SK-N-SH (cell line): ENCODE data around the gene PUSL1. TPM values are rescaled to one million over a fixed set of nuclear protein-coding genes. Genes with fewer than 3 reads are reported as not detected.

ENCODE experiments used
- CTCF ChIA-PET: fragments of 300-600, 350-600 bp; formaldehyde crosslinking; extraction: SDS; loops from one replicate; lab custom pipeline; 2021; lab: Yijun Ruan, JAX
- POLR2A ChIA-PET: fragments of 350-600 bp; sonication (Branson Sonifier 250); formaldehyde crosslinking; extraction: SDS; loops from one replicate; lab custom pipeline; 2020; ENCODE audit warnings: antibody characterized with exemption, inconsistent platforms; lab: Yijun Ruan, JAX
- DNase-seq: peaks from one replicate; pipeline ENCODE4 v3.0.0; 2012
- H2AFZ ChIP-seq: fragments of 200-600 bp; sonication (generic); 2 replicates; pipeline ENCODE4 v1.8.1; 2016; ENCODE audit warnings: antibody characterized with exemption, mild to moderate bottlenecking, low read depth
- H3F3A ChIP-seq: fragments of 200-600 bp; sonication (generic); replicated peaks from 2 replicates; pipeline ENCODE3; 2016; ENCODE audit warnings: antibody characterized with exemption, mild to moderate bottlenecking; ENCODE audit not compliant: insufficient read depth
- H3K27ac ChIP-seq, 2 experiments: fragments of 200-500 bp in 1 of 2; fragments of 200-600 bp in 1 of 2; sonication (Bioruptor generic) in 1 of 2; sonication (generic), shearing (Covaris generic) in 1 of 2; 2 replicates each; pipeline versions ENCODE4 v1.5.1 to v1.6.1; 2014 to 2016; ENCODE audit warnings: low read depth in 2 of 2, inconsistent platforms in 1 of 2, low read length in 1 of 2, mild to moderate bottlenecking in 1 of 2, mixed read lengths in 1 of 2
- H3K27me3 ChIP-seq: fragments of 200-600 bp; sonication (generic), shearing (Covaris generic); 2 replicates; pipeline ENCODE4 v1.6.1; 2016; ENCODE audit warnings: mixed run types; ENCODE audit not compliant: insufficient read depth
- H3K36me3 ChIP-seq, 2 experiments: fragments of 200-500 bp in 1 of 2; fragments of 200-600 bp in 1 of 2; sonication (Bioruptor generic) in 1 of 2; sonication (generic) in 1 of 2; replicated peaks in 1 of 2; 2 replicates each; pipeline versions ENCODE3 to v1.5.1; 2014 to 2016; ENCODE audit warnings: low read length in 1 of 2, mild to moderate bottlenecking in 1 of 2; ENCODE audit not compliant: insufficient read depth in 2 of 2, control insufficient read depth in 1 of 2
- H3K4me1 ChIP-seq, 2 experiments: fragments of 200-500 bp in 1 of 2; fragments of 200-600 bp in 1 of 2; sonication (Bioruptor generic) in 1 of 2; sonication (generic), shearing (Covaris generic) in 1 of 2; 2 replicates each; pipeline versions ENCODE4 v1.5.1 to v1.6.1; 2014 to 2016; ENCODE audit warnings: low read depth in 1 of 2, low read length in 1 of 2, mixed run types in 1 of 2; ENCODE audit not compliant: insufficient read depth in 2 of 2, control insufficient read depth in 1 of 2
- H3K4me2 ChIP-seq: fragments of 200-600 bp; sonication (generic), shearing (Covaris generic); 2 replicates; pipeline ENCODE4 v1.6.1; 2017; ENCODE audit warnings: mixed run types
- H3K4me3 ChIP-seq, 2 experiments: fragments of 200-500 bp in 1 of 2; fragments of 200-600 bp in 1 of 2; sonication (Bioruptor generic) in 1 of 2; sonication (generic), shearing (Covaris generic) in 1 of 2; 2 replicates each; pipeline versions ENCODE4 v1.5.1 to v1.8.1; 2014 to 2016; ENCODE audit warnings: low read depth in 2 of 2, inconsistent platforms in 1 of 2, low read length in 1 of 2, mild to moderate bottlenecking in 1 of 2, mixed read lengths in 1 of 2, moderate library complexity in 1 of 2
- H3K79me2 ChIP-seq: fragments of 200-600 bp; sonication (generic); 2 replicates; pipeline ENCODE4 v1.8.1; 2017; ENCODE audit warnings: mild to moderate bottlenecking; ENCODE audit not compliant: insufficient read depth
- H3K9ac ChIP-seq: fragments of 200-600 bp; sonication (generic); 2 replicates; pipeline ENCODE4 v1.6.1; 2017; ENCODE audit warnings: mixed run types
- H3K9me2 ChIP-seq: fragments of 200-600 bp; sonication (generic); 2 replicates; pipeline ENCODE4 v1.6.1; 2017; ENCODE audit warnings: mixed run types
- H3K9me3 ChIP-seq: fragments of 200-600 bp; sonication (generic); 2 replicates; pipeline ENCODE4 v1.6.1; 2017; ENCODE audit warnings: mixed run types, mild to moderate bottlenecking, moderate library complexity
- H4K20me1 ChIP-seq: fragments of 200-600 bp; sonication (generic); 2 replicates; pipeline ENCODE4 v1.6.1; 2017; ENCODE audit warnings: mild to moderate bottlenecking, mixed run types; ENCODE audit not compliant: insufficient read depth
- CHD2 ChIP-seq: fragments of 150-350 bp; IDR thresholded peaks from 2 replicates; pipeline ENCODE4 v1.6.1; 2018; ENCODE audit warnings: low read length; ENCODE audit not compliant: partially characterized antibody
- CTCF ChIP-seq: fragments of 200-600 bp; sonication (generic); IDR thresholded peaks from 2 replicates; pipeline ENCODE4 v1.6.1; 2017; ENCODE audit warnings: antibody characterized with exemption, mild to moderate bottlenecking, moderate library complexity
- EZH2phosphoT487 ChIP-seq: fragments of 200-600 bp; sonication (generic); IDR thresholded peaks from 2 replicates; pipeline ENCODE4 v1.6.1; 2017; ENCODE audit warnings: low read depth, mixed run types, mild to moderate bottlenecking, antibody characterized with exemption, moderate library complexity, borderline replicate concordance
- FOXJ3 ChIP-seq: sonication (generic); formaldehyde crosslinking; IDR thresholded peaks from 2 replicates; pipeline ENCODE4 v1.5.1; 2020; ENCODE audit warnings: mild to moderate bottlenecking, missing genetic modification reagents
- FOXM1 ChIP-seq: IDR thresholded peaks from 2 replicates; pipeline ENCODE4 v1.4.0; 2012; ENCODE audit warnings: low read depth, mild to moderate bottlenecking
- IRF3 ChIP-seq: fragments of 150-350 bp; IDR thresholded peaks from 2 replicates; pipeline ENCODE4 v1.6.1; 2016; ENCODE audit warnings: mild to moderate bottlenecking, low read depth, low read length
- MAX ChIP-seq: IDR thresholded peaks from 2 replicates; pipeline ENCODE4 v1.4.0; 2012; ENCODE audit warnings: low read depth
- NRF1 ChIP-seq: IDR thresholded peaks from 2 replicates; pipeline ENCODE4 v1.6.1; 2012; ENCODE audit warnings: low read depth, mild to moderate bottlenecking, low read length
- POLR2AphosphoS5 ChIP-seq: IDR thresholded peaks from 2 replicates; pipeline ENCODE4 v1.6.1; 2012; ENCODE audit warnings: low read depth, low read length
- RAD21 ChIP-seq: IDR thresholded peaks from 2 replicates; pipeline ENCODE4 v1.6.1; 2012; ENCODE audit warnings: mild to moderate bottlenecking, low read length
- RFX5 ChIP-seq: IDR thresholded peaks from 2 replicates; pipeline ENCODE4 v1.6.1; 2012; ENCODE audit warnings: mild to moderate bottlenecking, improper control_type of control experiment, low read length
- SMC3 ChIP-seq: IDR thresholded peaks from 2 replicates; pipeline ENCODE4 v1.6.1; 2012; ENCODE audit warnings: low read depth, low read length, improper control_type of control experiment
- USF1 ChIP-seq: IDR thresholded peaks from 2 replicates; pipeline ENCODE4 v1.4.0; 2012; ENCODE audit warnings: low read depth, borderline replicate concordance
- YY1 ChIP-seq: IDR thresholded peaks from 2 replicates; pipeline ENCODE4 v1.4.0; 2012; ENCODE audit warnings: low read depth, mild to moderate bottlenecking
- WGBS: methylation state at CpG from one replicate; pipeline ENCODE4 v1.1.6; 2017; ENCODE audit warnings: low lambda C conversion rate; 5-methylcytosine and 5-hydroxymethylcytosine counted together
- polyA plus RNA-seq, 3 experiments: library from polyadenylated mRNA; depleted of rRNA; stranded (reverse); fragments of >200 nt; gene quantifications; 2 replicates each; pipeline ENCODE4 v1.2.3, GENCODE V29; 2012

The PUSL1 gene
- polyA plus RNA-seq, 1 of the 3 experiments (the other 2 are of a cell fraction) = 19.0 TPM

- Histone ChIP-seq H3K9me2 (no peaks in the 10 kb centered on the region), H4K20me1 (peaks cover 50% of the 10 kb centered on the region), H3F3A (no peaks in the 10 kb centered on the region), H3K36me3 (no peaks in the 10 kb centered on the region), H3K4me1 (peaks cover 0 to 19% of the 10 kb centered on the region in 2 experiments; a peak in 1 of 4 replicates), H3K9ac (no peak overlapping the region), H3K27ac (no peak overlapping the region), H3K79me2 (peaks cover 47% of the 10 kb centered on the region), H3K4me3 (no peak overlapping the region), H3K9me3 (no peaks in the 10 kb centered on the region), H3K27me3 (no peaks in the 10 kb centered on the region), H2AFZ (no peak overlapping the region), H3K4me2 (no peak overlapping the region; the same call in 1 of the 2 replicates)
- ChIA-PET CTCF (interaction anchor here (0.7 to 4.8 kb wide), 6 partner anchors 9 to 33 kb away, joined by 3 to 34 read pairs (median 8); no protein-coding TSS in a partner anchor), POLR2A (no interaction called here)
- WGBS = no CpG with 5 or more reads among the region's 16 CpGs
- DNase-seq = no peak
- TF ChIP-seq NRF1 = no peak
- TF ChIP-seq CTCF = no peak
- no peak for TF ChIP-seq IRF3
- TF ChIP-seq MAX = no peak
- no peak for TF ChIP-seq USF1
- TF ChIP-seq RAD21 = no peak
- no peak for TF ChIP-seq SMC3
- TF ChIP-seq RFX5 = no peak
Observed at GRCh38 chr1:1345384-1345783, 37.0 kb downstream of the PUSL1 start.

- H3F3A ChIP-seq = no peaks in the 10 kb centered on the region
- no peak for TF ChIP-seq FOXJ3 (CRISPR knock-in tag)
- no peak for TF ChIP-seq FOXM1
- no peak for TF ChIP-seq YY1
- no peak for TF ChIP-seq CHD2
- TF ChIP-seq POLR2AphosphoS5 = no peak
- no peak for TF ChIP-seq EZH2phosphoT487
- no CpG with 5 or more reads among the region's 12 CpGs for WGBS
- no peak overlapping the region for H3K4me2 ChIP-seq
- H3K9ac ChIP-seq = no peak overlapping the region
- no peaks in the 10 kb centered on the region for H3K9me3 ChIP-seq
- H3K4me1 ChIP-seq = peaks cover 0 to 19% of the 10 kb centered on the region in 2 experiments; a peak in 1 of 4 replicates
- H3K27ac ChIP-seq = no peak overlapping the region
- H2AFZ ChIP-seq = no peak overlapping the region
- H3K9me2 ChIP-seq = no peaks in the 10 kb centered on the region
- no peak for DNase-seq
- POLR2A ChIA-PET = interaction anchor here (1.1 kb wide), 1 partner anchor 68 kb away, joined by 3 read pairs; no protein-coding TSS in a partner anchor
- peaks cover 47% of the 10 kb centered on the region for H3K79me2 ChIP-seq
- H3K36me3 ChIP-seq = no peaks in the 10 kb centered on the region
- H4K20me1 ChIP-seq = peaks cover 46% of the 10 kb centered on the region
- H3K4me3 ChIP-seq = no peak overlapping the region
- CTCF ChIA-PET = interaction anchor here (0.7 to 4.8 kb wide), 5 partner anchors 9 to 223 kb away, joined by 3 to 34 read pairs (median 3); no protein-coding TSS in a partner anchor
- H3K27me3 ChIP-seq = no peaks in the 10 kb centered on the region
Observed at GRCh38 chr1:1345860-1346500, 37.6 kb downstream of the PUSL1 start.
